Caco-2 (cell line): Measurements from ENCODE around the gene HES2. TPM values are rescaled to one million over a fixed set of nuclear protein-coding genes. Genes with fewer than 3 reads are reported as not detected.

Experiments
- BruUV-seq: library from RNA; stranded (reverse); fragments of 400-500 nt; replicated peaks from 2 replicates; lab custom pipeline; 2021; lab: Mats Ljungman, UMichigan
- CTCF ChIA-PET: fragments of 300-600 bp; sonication (Branson Sonifier 250); formaldehyde crosslinking; loops from one replicate; lab custom pipeline; 2022; ENCODE audit warnings: antibody characterized with exemption; lab: Charles Lee
- POLR2A ChIA-PET: fragments of 300-600 bp; sonication (Branson Sonifier 250); formaldehyde crosslinking; loops from one replicate; lab custom pipeline; 2022; ENCODE audit warnings: antibody characterized with exemption; lab: Charles Lee
- DNase-seq, 2 experiments: peaks; one replicate each; pipeline versions ENCODE4 v3.0.0 to v3.0.0-alpha.2; 2020 to 2022
- H3K27me3 ChIP-seq: replicated peaks from 2 replicates; pipeline ENCODE4 v1.6.0; 2011; ENCODE audit warnings: low read length; ENCODE audit not compliant: control insufficient read depth, insufficient read depth
- H3K36me3 ChIP-seq: 2 replicates; pipeline ENCODE4 v1.5.1; 2011; ENCODE audit warnings: low read length; ENCODE audit not compliant: control insufficient read depth, insufficient read depth
- H3K4me1 ChIP-seq: fragments of 250-450 bp; sonication (Bioruptor Pico); 2 replicates; pipeline ENCODE4 v1.5.1; 2020; ENCODE audit warnings: mild to moderate bottlenecking
- H3K4me3 ChIP-seq: 2 replicates; pipeline ENCODE4 v1.5.1; 2011; ENCODE audit warnings: low read depth, mild to moderate bottlenecking, control low read depth, low read length
- H3K9me3 ChIP-seq: fragments of 250-450 bp; sonication (Bioruptor Pico); 2 replicates; pipeline ENCODE4 v1.5.1; 2020; ENCODE audit warnings: mild to moderate bottlenecking, moderate library complexity
- H3K27ac Mint-ChIP-seq: one replicate; pipeline ENCODE4 v1.8.0; 2022; ENCODE audit warnings: mixed read lengths; ENCODE audit not compliant: unreplicated experiment
- H3K27me3 Mint-ChIP-seq: one replicate; pipeline ENCODE4 v1.8.0; 2022; ENCODE audit warnings: mixed read lengths; ENCODE audit not compliant: insufficient read depth, unreplicated experiment
- H3K36me3 Mint-ChIP-seq: one replicate; pipeline ENCODE4 v1.8.0; 2022; ENCODE audit warnings: mild to moderate bottlenecking, mixed read lengths; ENCODE audit not compliant: insufficient read depth, unreplicated experiment
- H3K4me1 Mint-ChIP-seq: one replicate; pipeline ENCODE4 v1.8.0; 2022; ENCODE audit warnings: low read depth, mixed read lengths; ENCODE audit not compliant: unreplicated experiment
- H3K4me3 Mint-ChIP-seq: one replicate; pipeline ENCODE4 v1.8.0; 2022; ENCODE audit warnings: mild to moderate bottlenecking, moderate library complexity, mixed read lengths; ENCODE audit not compliant: unreplicated experiment
- H3K9me3 Mint-ChIP-seq: one replicate; pipeline ENCODE4 v1.8.0; 2022; ENCODE audit warnings: mixed read lengths; ENCODE audit not compliant: unreplicated experiment
- intact Hi-C: fragments of 100-400 bp; cut with micrococcal nuclease; formaldehyde crosslinking; loops from one replicate; pipeline ENCODE4 v1.10.0; 2022; ENCODE audit not compliant: unreplicated experiment
- total RNA-seq: library from RNA; stranded (reverse); gene quantifications from 2 replicates; pipeline ENCODE4 v1.2.3, GENCODE V29; 2022
- TF ChIP-seq, protein P1 (sequence below), 2 experiments: fragments of 200-600 bp in 1 of 2; IDR thresholded peaks; 1 replicate in 1 of 2; 2 replicates in 1 of 2; pipeline versions ENCODE4 v1.5.1 to v1.8.0; 2011 to 2022; ENCODE audit warnings: antibody characterized with exemption in 1 of 2, control low read depth in 1 of 2, inconsistent platforms in 1 of 2, low read depth in 1 of 2, low read length in 1 of 2, mild to moderate bottlenecking in 1 of 2, moderate library complexity in 1 of 2; ENCODE audit not compliant: insufficient read depth in 1 of 2, severe bottlenecking in 1 of 2, unreplicated experiment in 1 of 2

Gene HES2
- total RNA-seq, 1 experiment from 2014 or later = 0.91 TPM

DNA sequence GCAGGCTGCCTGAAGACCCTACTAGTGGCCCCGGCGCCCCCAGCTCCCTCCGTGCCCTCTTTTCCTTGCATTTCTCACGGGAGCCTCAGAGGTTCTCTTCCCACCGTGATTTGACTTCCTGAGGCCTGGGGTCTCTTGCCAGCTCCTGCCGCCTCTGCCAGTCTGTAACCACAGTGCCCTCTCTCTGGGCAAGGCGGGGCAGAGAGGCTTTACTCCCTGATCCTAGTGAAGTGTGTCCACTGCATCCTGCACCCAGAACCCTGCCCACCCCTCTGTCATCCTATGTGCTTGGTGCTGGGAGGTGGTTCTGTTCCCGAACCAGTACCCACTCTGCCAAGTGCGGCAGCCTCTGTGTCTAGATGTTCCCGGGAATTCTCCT is 7.2 kb upstream of the HES2 start:
- Mint-ChIP-seq H3K4me3 (no peak overlapping the region), H3K27me3 (no peaks in the 10 kb centered on the region), H3K4me1 (no peaks in the 10 kb centered on the region), H3K27ac (no peak overlapping the region), H3K36me3 (no peaks in the 10 kb centered on the region), H3K9me3 (no peaks in the 10 kb centered on the region)
- ChIA-PET CTCF (no interaction called here), POLR2A (no interaction called here)
- H3K4me3 ChIP-seq = no peak overlapping the region
- TF ChIP-seq, protein P1, sequence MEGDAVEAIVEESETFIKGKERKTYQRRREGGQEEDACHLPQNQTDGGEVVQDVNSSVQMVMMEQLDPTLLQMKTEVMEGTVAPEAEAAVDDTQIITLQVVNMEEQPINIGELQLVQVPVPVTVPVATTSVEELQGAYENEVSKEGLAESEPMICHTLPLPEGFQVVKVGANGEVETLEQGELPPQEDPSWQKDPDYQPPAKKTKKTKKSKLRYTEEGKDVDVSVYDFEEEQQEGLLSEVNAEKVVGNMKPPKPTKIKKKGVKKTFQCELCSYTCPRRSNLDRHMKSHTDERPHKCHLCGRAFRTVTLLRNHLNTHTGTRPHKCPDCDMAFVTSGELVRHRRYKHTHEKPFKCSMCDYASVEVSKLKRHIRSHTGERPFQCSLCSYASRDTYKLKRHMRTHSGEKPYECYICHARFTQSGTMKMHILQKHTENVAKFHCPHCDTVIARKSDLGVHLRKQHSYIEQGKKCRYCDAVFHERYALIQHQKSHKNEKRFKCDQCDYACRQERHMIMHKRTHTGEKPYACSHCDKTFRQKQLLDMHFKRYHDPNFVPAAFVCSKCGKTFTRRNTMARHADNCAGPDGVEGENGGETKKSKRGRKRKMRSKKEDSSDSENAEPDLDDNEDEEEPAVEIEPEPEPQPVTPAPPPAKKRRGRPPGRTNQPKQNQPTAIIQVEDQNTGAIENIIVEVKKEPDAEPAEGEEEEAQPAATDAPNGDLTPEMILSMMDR (IDR thresholded peaks at IDR 0.05; ENCODE audit: insufficient read depth in 1 of 2, low read depth in 1 of 2, low read length in 1 of 2, severe bottlenecking in 1 of 2, unreplicated experiment in 1 of 2) = no peak
- peaks cover 14% of the 10 kb centered on the region for H3K4me1 ChIP-seq
- H3K9me3 ChIP-seq = no peaks in the 10 kb centered on the region
- H3K27me3 ChIP-seq = peaks cover 1% of the 10 kb centered on the region
- intact Hi-C loops = no loop called here
- no peaks in the 10 kb centered on the region for H3K36me3 ChIP-seq
- no TSS peak for BruUV-seq
- DNase-seq = no peak

DNA sequence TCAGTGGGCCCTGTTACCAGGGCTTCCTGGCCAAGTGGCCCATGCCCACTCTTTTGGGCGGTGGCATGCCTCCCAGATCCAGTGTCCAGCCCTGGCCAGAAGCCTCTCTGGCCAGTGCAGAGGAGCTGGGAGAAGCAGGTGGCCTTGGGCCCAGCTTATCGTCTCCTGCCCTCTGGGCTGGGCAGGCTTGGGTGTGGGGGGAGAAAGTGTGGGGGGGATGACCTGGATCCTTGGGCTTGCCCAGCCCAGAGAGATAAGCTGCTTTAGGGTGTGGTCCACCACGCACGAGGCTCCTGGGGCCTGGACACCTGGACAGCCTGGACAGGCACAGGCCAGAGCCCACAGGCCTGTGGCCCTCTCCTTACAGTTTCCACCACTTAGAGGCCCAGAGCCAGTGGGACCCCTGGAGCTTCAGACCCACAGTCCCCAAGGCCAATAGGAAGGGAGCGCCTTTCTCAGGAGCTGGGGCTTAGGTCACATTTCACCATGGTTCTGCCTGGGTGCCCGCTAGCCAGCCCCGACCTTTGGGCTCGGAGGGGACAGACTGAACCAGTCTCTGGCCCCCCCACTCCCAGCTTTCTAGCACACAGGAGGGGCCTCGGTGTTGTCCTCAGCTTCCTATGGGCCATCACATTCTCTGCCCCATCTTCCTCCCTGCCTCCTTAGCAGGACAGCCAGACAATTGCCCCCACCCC is 6.7 kb upstream of the HES2 start:
- Histone ChIP-seq H3K27me3 (peaks cover 1% of the 10 kb centered on the region), H3K36me3 (no peaks in the 10 kb centered on the region), H3K4me3 (no peak overlapping the region), H3K4me1 (peaks cover 14% of the 10 kb centered on the region), H3K9me3 (no peaks in the 10 kb centered on the region)
- no peak for DNase-seq
- Mint-ChIP-seq H3K9me3 (no peaks in the 10 kb centered on the region), H3K36me3 (no peaks in the 10 kb centered on the region), H3K27me3 (peaks cover 4% of the 10 kb centered on the region), H3K4me1 (no peaks in the 10 kb centered on the region), H3K27ac (no peak overlapping the region), H3K4me3 (no peak overlapping the region)
- intact Hi-C loops = no loop called here
- CTCF ChIA-PET = interaction anchor here (1.2 kb wide), 1 partner anchor 14 kb away, joined by 3 read pairs; no protein-coding TSS in a partner anchor
- TF ChIP-seq, protein P1 (IDR thresholded peaks at IDR 0.05; ENCODE audit: insufficient read depth in 1 of 2, low read depth in 1 of 2, low read length in 1 of 2, severe bottlenecking in 1 of 2, unreplicated experiment in 1 of 2) = no peak
- BruUV-seq = no TSS peak
- POLR2A ChIA-PET = no interaction called here

DNA sequence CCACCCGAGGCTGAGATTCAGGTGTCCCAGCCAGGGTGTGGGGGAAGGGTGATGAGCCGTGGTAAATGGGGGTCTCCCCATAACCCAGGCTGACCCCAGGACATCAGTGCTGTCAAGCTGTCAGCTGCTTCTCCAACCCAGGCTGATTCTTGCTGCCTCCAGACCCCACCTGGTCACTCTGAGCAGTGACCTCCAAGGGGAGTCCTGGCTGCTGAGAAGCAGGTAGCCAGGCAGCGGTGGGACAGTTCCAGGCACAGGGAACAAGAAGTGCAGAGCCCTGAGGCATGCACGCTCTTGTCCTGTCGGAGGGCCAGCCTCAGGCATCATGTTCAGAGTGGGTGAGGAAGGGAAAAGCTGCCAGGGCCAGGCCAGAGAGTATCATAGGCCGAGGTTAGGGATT is 5.9 kb upstream of the HES2 start:
- Mint-ChIP-seq H3K9me3 (no peaks in the 10 kb centered on the region), H3K4me3 (no peak overlapping the region), H3K27ac (no peak overlapping the region), H3K4me1 (no peaks in the 10 kb centered on the region), H3K27me3 (peaks cover 7% of the 10 kb centered on the region), H3K36me3 (no peaks in the 10 kb centered on the region)
- CTCF ChIA-PET = interaction anchor here (1.2 kb wide), 1 partner anchor 15 kb away, joined by 3 read pairs; no protein-coding TSS in a partner anchor
- H3K9me3 ChIP-seq = no peaks in the 10 kb centered on the region
- H3K4me3 ChIP-seq = no peak overlapping the region
- POLR2A ChIA-PET = no interaction called here
- peaks cover 1% of the 10 kb centered on the region for H3K27me3 ChIP-seq
- BruUV-seq = no TSS peak
- TF ChIP-seq, protein P1 (IDR thresholded peaks at IDR 0.05; ENCODE audit: insufficient read depth in 1 of 2, low read depth in 1 of 2, low read length in 1 of 2, severe bottlenecking in 1 of 2, unreplicated experiment in 1 of 2) = no peak
- peak in 1 of 2 experiments; percentile 28 for DNase-seq
- no peaks in the 10 kb centered on the region for H3K36me3 ChIP-seq
- H3K4me1 ChIP-seq = peaks cover 14% of the 10 kb centered on the region
- intact Hi-C loops = no loop called here
